K562 (cell line): ENCODE measurements around the gene TMEM225B. TPM values are rescaled to one million over a fixed set of nuclear protein-coding genes. Genes with fewer than 3 reads are reported as not detected.
A peak's percentile ranks its signal among the peaks of the same experiment; 100 is the strongest.

Experiments used
- ARID1B ChIP-seq: fragments of 450-650 bp; IDR thresholded peaks from 2 replicates; pipeline ENCODE4 v1.6.1; 2016; ENCODE audit warnings: antibody characterized with exemption, mild to moderate bottlenecking, inconsistent platforms
- ARNT ChIP-seq, 2 experiments: fragments of 450-650 bp; IDR thresholded peaks; 2 replicates each; pipeline ENCODE4 v1.6.1; 2016; ENCODE audit warnings: mild to moderate bottlenecking in 1 of 2
- BHLHE40 ChIP-seq: IDR thresholded peaks from 2 replicates; pipeline ENCODE4 v1.6.1; 2011; ENCODE audit warnings: low read length, improper control_type of control experiment
- CBFA2T2 ChIP-seq: fragments of 450-650 bp; conservative IDR thresholded peaks from 2 replicates; pipeline ENCODE4 v1.6.1; 2017; ENCODE audit warnings: mild to moderate bottlenecking
- CREM ChIP-seq: IDR thresholded peaks from 2 replicates; pipeline ENCODE4 v1.6.1; 2014; ENCODE audit warnings: antibody characterized with exemption, low read depth
- CSDE1 ChIP-seq, 2 experiments: fragments of 450-650 bp; IDR thresholded peaks; 2 replicates each; pipeline ENCODE4 v1.6.1; 2016; ENCODE audit warnings: mild to moderate bottlenecking in 1 of 2
- EP300 ChIP-seq: IDR thresholded peaks from 2 replicates; pipeline ENCODE4 v1.6.1; 2012; ENCODE audit warnings: low read length, improper control_type of control experiment
- FOXJ2 ChIP-seq: fragments of 200-800 bp; sonication (Bioruptor generic); IDR thresholded peaks from 2 replicates; pipeline ENCODE4 v1.6.1; 2016; ENCODE audit warnings: missing genetic modification characterization, missing compliant biosample characterization
- FOXK2 ChIP-seq, 2 experiments: fragments of 450-650 bp; IDR thresholded peaks in 1 of 2; conservative IDR thresholded peaks in 1 of 2; 2 replicates each; pipeline ENCODE4 v1.6.1; 2016; ENCODE audit warnings: low read depth in 2 of 2, mild to moderate bottlenecking in 1 of 2
- GATA2 ChIP-seq: sonication (generic); formaldehyde crosslinking; IDR thresholded peaks from 2 replicates; pipeline ENCODE4 v1.4.0; 2020; ENCODE audit warnings: mild to moderate bottlenecking, missing genetic modification reagents
- GMEB1 ChIP-seq: fragments of 250-450 bp; sonication (Bioruptor Pico); IDR thresholded peaks from 2 replicates; pipeline ENCODE4 v1.4.0; 2020; ENCODE audit warnings: mild to moderate bottlenecking
- HNRNPLL ChIP-seq: fragments of 200-400 bp; formaldehyde crosslinking; IDR thresholded peaks from 2 replicates; pipeline ENCODE4 v1.6.1; 2017; ENCODE audit warnings: low read length, low read depth, mild to moderate bottlenecking; ENCODE audit not compliant: poor library complexity, severe bottlenecking
- JUNB ChIP-seq: fragments of 450-650 bp; formaldehyde crosslinking; conservative IDR thresholded peaks from 2 replicates; pipeline ENCODE4 v1.4.0; 2020; ENCODE audit warnings: mild to moderate bottlenecking
- KLF1 ChIP-seq: fragments of 450-650 bp; IDR thresholded peaks from 2 replicates; pipeline ENCODE4 v1.6.1; 2016; ENCODE audit warnings: missing genetic modification characterization, missing compliant biosample characterization
- MCM3 ChIP-seq: fragments of 450-650 bp; IDR thresholded peaks from 2 replicates; pipeline ENCODE4 v1.6.1; 2016
- NR2C2 ChIP-seq, 2 experiments: fragments of 200-800 bp in 1 of 2; sonication (Bioruptor generic) in 1 of 2; sonication (generic) in 1 of 2; formaldehyde crosslinking in 1 of 2; IDR thresholded peaks; 2 replicates each; pipeline versions ENCODE4 v1.6.1 to v1.8.0; 2016 to 2022; ENCODE audit warnings: mild to moderate bottlenecking in 1 of 2, missing compliant biosample characterization in 1 of 2, missing genetic modification characterization in 1 of 2, missing genetic modification reagents in 1 of 2
- PCBP2 ChIP-seq: fragments of 200-400 bp; formaldehyde crosslinking; IDR thresholded peaks from 2 replicates; pipeline ENCODE4 v1.6.1; 2018; ENCODE audit warnings: low read length, low read depth, mild to moderate bottlenecking, moderate library complexity; ENCODE audit not compliant: poor library complexity, severe bottlenecking
- PHB2 ChIP-seq: fragments of 450-650 bp; IDR thresholded peaks from 2 replicates; pipeline ENCODE4 v1.6.1; 2017; ENCODE audit warnings: low read depth
- SETDB1 ChIP-seq: IDR thresholded peaks from one replicate; pipeline ENCODE4 v1.6.1; 2012; ENCODE audit warnings: low read length, control low read depth, inconsistent platforms
- TAF9B ChIP-seq: fragments of 450-650 bp; IDR thresholded peaks from 2 replicates; pipeline ENCODE4 v1.6.1; 2018; ENCODE audit warnings: mild to moderate bottlenecking; ENCODE audit not compliant: partially characterized antibody
- TARDBP ChIP-seq: fragments of 450-650 bp; IDR thresholded peaks from 2 replicates; pipeline ENCODE4 v1.6.1; 2016
- TCF3 ChIP-seq: sonication (generic); formaldehyde crosslinking; IDR thresholded peaks from 2 replicates; pipeline ENCODE4 v1.4.0; 2020; ENCODE audit warnings: mild to moderate bottlenecking, missing genetic modification reagents
- TEAD1 ChIP-seq, 2 experiments: fragments of 450-650 bp in 1 of 2; sonication (generic) in 1 of 2; formaldehyde crosslinking; IDR thresholded peaks; 2 replicates each; pipeline versions ENCODE4 v1.4.0 to v1.8.0; 2020 to 2022; ENCODE audit warnings: mild to moderate bottlenecking in 2 of 2, missing genetic modification reagents in 1 of 2
- TEAD4 ChIP-seq, 2 experiments: sonication (generic) in 1 of 2; formaldehyde crosslinking in 1 of 2; IDR thresholded peaks; 2 replicates each; pipeline versions ENCODE4 v1.6.1 to v1.8.0; 2012 to 2022; ENCODE audit warnings: borderline replicate concordance in 1 of 2, inconsistent platforms in 1 of 2, low read length in 1 of 2, mild to moderate bottlenecking in 1 of 2, missing genetic modification reagents in 1 of 2
- ZNF124 ChIP-seq: sonication (generic); formaldehyde crosslinking; IDR thresholded peaks from 2 replicates; pipeline ENCODE4 v1.8.1; 2022; ENCODE audit warnings: missing genetic modification reagents
- ZNF75A ChIP-seq: fragments of 450-650 bp; formaldehyde crosslinking; IDR thresholded peaks from 2 replicates; pipeline ENCODE4 v1.4.0; 2020; ENCODE audit warnings: mild to moderate bottlenecking
- polyA plus RNA-seq, 8 experiments: library from polyadenylated mRNA; depleted of rRNA in 4 of 8; stranded (reverse) in 5 of 8; unstranded in 3 of 8; fragments of >200 nt; fragmentation: Nextera tagmentation in 2 of 8; fragmentation: Illumina TruSeq in 1 of 8; extraction: Ambion mirVana in 2 of 8; extraction: Trizol in 1 of 8; gene quantifications; 2 replicates each; pipeline versions ENCODE4 v1.2.1 to v1.2.3, GENCODE V29; 2011 to 2014; ENCODE audit warnings: inconsistent platforms in 1 of 8, missing spikeins in 1 of 8
- total RNA-seq, 7 experiments: library from RNA; depleted of rRNA in 6 of 7; stranded (reverse); fragments of >200 nt in 6 of 7; fragmentation: Illumina TruSeq in 2 of 7; extraction: Trizol in 2 of 7; gene quantifications; 2 replicates each; pipeline versions ENCODE4 v1.2.1 to v1.2.3, GENCODE V29; 2011 to 2021; ENCODE audit warnings: low replicate concordance in 1 of 7
- TF ChIP-seq, protein P1 (sequence below): sonication (generic); IDR thresholded peaks from 2 replicates; pipeline ENCODE4 v1.6.1; 2016
- TF ChIP-seq, protein P2 (sequence below): fragments of 250-450 bp; sonication (Bioruptor Pico); IDR thresholded peaks from 2 replicates; pipeline ENCODE4 v1.5.0; 2020; ENCODE audit warnings: mild to moderate bottlenecking

The TMEM225B gene
- total and polyA plus RNA-seq, 9 of the 15 experiments (the other 6 are each of a cell fraction or from before 2014, with no cell fraction given), result 0.08 to 0.73 (median 0.56) TPM

- TF ChIP-seq PCBP2 (no peak), GMEB1 (CRISPR knock-in tag) (no peak), CREM (peak; percentile 72; the same call in 1 of the 2 replicates), GATA2 (CRISPR knock-in tag) (no peak), JUNB (CRISPR knock-in tag) (peak; percentile 80; the same call in 1 of the 2 replicates), HNRNPLL (no peak), FOXJ2 (tag) (0 out of 2 replicates have a peak, but pooled peaks have one; percentile 27), ZNF124 (CRISPR knock-in tag) (no peak), PHB2 (no peak), CBFA2T2 (peak; percentile 57), NR2C2 (CRISPR knock-in tag; IDR thresholded peaks at IDR 0.05) (0 out of 2 replicates have a peak, but pooled peaks have one; percentile 24), NR2C2 (tag; IDR thresholded peaks at IDR 0.05) (peak; percentile 76), SETDB1 (peak; percentile 58), TARDBP (no peak), MCM3 (no peak), ZNF75A (CRISPR knock-in tag) (no peak), TEAD4 (IDR thresholded peaks at IDR 0.05; ENCODE audit: low read length) (peak; percentile 84), TEAD4 (CRISPR knock-in tag; IDR thresholded peaks at IDR 0.05; ENCODE audit: borderline replicate concordance) (no peak), CSDE1 (IDR thresholded peaks at IDR 0.05) (0 out of 4 replicates have a peak, but pooled peaks of 1 of the 2 experiments have one; percentile 1), ARID1B (peak; percentile 93), BHLHE40 (peak; percentile 25; the same call in 1 of the 2 replicates), KLF1 (0 out of 2 replicates have a peak, but pooled peaks have one; percentile 36), TEAD1 (CRISPR knock-in tag; IDR thresholded peaks at IDR 0.05) (peak in 1 of 2 experiments; percentile 36; a peak in 1 of 4 replicates), ARNT (IDR thresholded peaks at IDR 0.05) (peak in 1 of 2 experiments; percentile 79; a peak in 1 of 4 replicates), FOXK2 (conservative IDR thresholded peaks at IDR 0.05 in 1 of 2, IDR thresholded peaks at IDR 0.05 in 1 of 2; ENCODE audit: low read depth in 2 of 2) (peak; percentile 79 to 90; a peak in 3 of 4 replicates), EP300 (peak; percentile 76), TCF3 (CRISPR knock-in tag) (peak; percentile 62), TAF9B (peak; percentile 82)
- TF ChIP-seq, protein P1, sequence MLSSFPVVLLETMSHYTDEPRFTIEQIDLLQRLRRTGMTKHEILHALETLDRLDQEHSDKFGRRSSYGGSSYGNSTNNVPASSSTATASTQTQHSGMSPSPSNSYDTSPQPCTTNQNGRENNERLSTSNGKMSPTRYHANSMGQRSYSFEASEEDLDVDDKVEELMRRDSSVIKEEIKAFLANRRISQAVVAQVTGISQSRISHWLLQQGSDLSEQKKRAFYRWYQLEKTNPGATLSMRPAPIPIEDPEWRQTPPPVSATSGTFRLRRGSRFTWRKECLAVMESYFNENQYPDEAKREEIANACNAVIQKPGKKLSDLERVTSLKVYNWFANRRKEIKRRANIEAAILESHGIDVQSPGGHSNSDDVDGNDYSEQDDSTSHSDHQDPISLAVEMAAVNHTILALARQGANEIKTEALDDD, result peak; percentile 93
- TF ChIP-seq, protein P2, sequence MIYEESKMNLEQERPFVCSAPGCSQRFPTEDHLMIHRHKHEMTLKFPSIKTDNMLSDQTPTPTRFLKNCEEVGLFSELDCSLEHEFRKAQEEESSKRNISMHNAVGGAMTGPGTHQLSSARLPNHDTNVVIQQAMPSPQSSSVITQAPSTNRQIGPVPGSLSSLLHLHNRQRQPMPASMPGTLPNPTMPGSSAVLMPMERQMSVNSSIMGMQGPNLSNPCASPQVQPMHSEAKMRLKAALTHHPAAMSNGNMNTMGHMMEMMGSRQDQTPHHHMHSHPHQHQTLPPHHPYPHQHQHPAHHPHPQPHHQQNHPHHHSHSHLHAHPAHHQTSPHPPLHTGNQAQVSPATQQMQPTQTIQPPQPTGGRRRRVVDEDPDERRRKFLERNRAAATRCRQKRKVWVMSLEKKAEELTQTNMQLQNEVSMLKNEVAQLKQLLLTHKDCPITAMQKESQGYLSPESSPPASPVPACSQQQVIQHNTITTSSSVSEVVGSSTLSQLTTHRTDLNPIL (CRISPR knock-in tag), result no peak
Observed at GRCh38 chr7:99562832-99563231, 35.2 kb upstream of the TMEM225B start (continued).
